BLaER1 treated with 17β-estradiol and CSF1 and Interleukin-3, amounts not matched to agents 10 nM and 100 nM (cell line): ENCODE measurements around the gene PLEKHG7.

Experiments used
- H3K27ac ChIP-seq, 11 experiments: shearing (Covaris generic); formaldehyde crosslinking; 2 replicates each; pipeline ENCODE4 v1.8.1; 2022
- H3K27me3 ChIP-seq, 11 experiments: shearing (Covaris generic); formaldehyde crosslinking; 2 replicates each; pipeline ENCODE4 v1.8.1; 2022
- H3K36me3 ChIP-seq, 11 experiments: shearing (Covaris generic); formaldehyde crosslinking; 2 replicates each; pipeline ENCODE4 v1.8.1; 2022
- H3K4me1 ChIP-seq, 10 experiments: shearing (Covaris generic); formaldehyde crosslinking; 2 replicates each; pipeline ENCODE4 v1.8.1; 2022
- H3K4me2 ChIP-seq, 11 experiments: shearing (Covaris generic); formaldehyde crosslinking; 2 replicates each; pipeline ENCODE4 v1.8.1; 2022
- H3K4me3 ChIP-seq, 10 experiments: shearing (Covaris generic); formaldehyde crosslinking; 2 replicates each; pipeline ENCODE4 v1.8.1; 2022
- H3K9ac ChIP-seq, 11 experiments: shearing (Covaris generic); formaldehyde crosslinking; 2 replicates each; pipeline ENCODE4 v1.8.1; 2022
- H3K9me3 ChIP-seq, 11 experiments: shearing (Covaris generic); formaldehyde crosslinking; replicated peaks in 1 of 11; 2 replicates each; pipeline ENCODE4 v1.8.1; 2022
- H4K20me1 ChIP-seq, 11 experiments: shearing (Covaris generic); formaldehyde crosslinking; 2 replicates each; pipeline ENCODE4 v1.8.1; 2022
- Cebpa-rat ChIP-seq, 11 experiments: shearing (Covaris generic); IDR thresholded peaks; 2 replicates each; pipeline ENCODE4 v1.8.1; 2022

The PLEKHG7 gene

DNA sequence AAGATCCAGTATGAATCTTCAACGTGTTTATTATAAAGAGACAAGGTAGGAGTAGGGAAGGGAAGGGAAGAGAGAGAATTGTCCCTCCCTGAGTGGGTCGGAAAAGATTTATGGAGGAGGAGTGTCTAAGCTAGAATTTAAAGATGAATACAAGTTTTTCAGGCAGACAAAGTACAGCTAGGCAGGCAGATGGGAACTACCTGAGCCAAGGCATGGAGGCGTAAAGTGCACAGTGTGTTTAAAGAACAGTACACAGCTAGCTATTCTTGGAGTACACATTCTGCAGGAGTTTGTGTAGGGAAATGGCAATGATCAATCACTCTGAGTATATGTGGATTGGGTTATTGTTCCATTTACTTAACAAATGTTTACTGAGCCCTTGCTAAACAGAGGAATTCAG is 20.1 kb downstream of the PLEKHG7 start:
- Histone ChIP-seq H3K9ac (no peak overlapping the region), H3K4me2 (no peak overlapping the region), H3K27ac (no peak overlapping the region), H3K9me3 (peaks cover 0 to 9% (median 6%) of the 10 kb centered on the region in 11 experiments; a peak in 4 of 22 replicates), H3K4me1 (no peaks in the 10 kb centered on the region), H3K4me3 (no peak overlapping the region), H4K20me1 (no peaks in the 10 kb centered on the region), H3K27me3 (no peaks in the 10 kb centered on the region), H3K36me3 (no peaks in the 10 kb centered on the region)
- no peak for TF ChIP-seq Cebpa-rat (IDR thresholded peaks at IDR 0.05)

GRCh38 chr12:92726850-92727249 is 24.1 kb downstream of the PLEKHG7 start:
- Histone ChIP-seq H3K27me3 (no peaks in the 10 kb centered on the region), H3K36me3 (no peaks in the 10 kb centered on the region), H4K20me1 (no peaks in the 10 kb centered on the region), H3K4me1 (0 out of 20 replicates have a peak, but pooled peaks cover 0 to 4% (median 0%) of the 10 kb centered on the region in 10 experiments), H3K9ac (no peak overlapping the region), H3K4me3 (no peak overlapping the region), H3K27ac (no peak overlapping the region), H3K4me2 (no peak overlapping the region), H3K9me3 (peaks cover 0 to 9% (median 6%) of the 10 kb centered on the region in 11 experiments; a peak in 4 of 22 replicates)
- TF ChIP-seq Cebpa-rat (IDR thresholded peaks at IDR 0.05), result no peak

- Histone ChIP-seq H3K4me1 (0 out of 20 replicates have a peak, but pooled peaks cover 0 to 4% (median 0%) of the 10 kb centered on the region in 10 experiments), H4K20me1 (no peaks in the 10 kb centered on the region), H3K4me3 (no peak overlapping the region), H3K27me3 (no peaks in the 10 kb centered on the region), H3K9me3 (peaks cover 0 to 3% (median 2%) of the 10 kb centered on the region in 11 experiments; a peak in 4 of 22 replicates), H3K36me3 (no peaks in the 10 kb centered on the region), H3K9ac (no peak overlapping the region), H3K4me2 (no peak overlapping the region; a peak in 1 of 22 replicates), H3K27ac (no peak overlapping the region)
- no peak for TF ChIP-seq Cebpa-rat (IDR thresholded peaks at IDR 0.05)
Observed at GRCh38 chr12:92729773-92730305, 27.1 kb downstream of the PLEKHG7 start.

DNA sequence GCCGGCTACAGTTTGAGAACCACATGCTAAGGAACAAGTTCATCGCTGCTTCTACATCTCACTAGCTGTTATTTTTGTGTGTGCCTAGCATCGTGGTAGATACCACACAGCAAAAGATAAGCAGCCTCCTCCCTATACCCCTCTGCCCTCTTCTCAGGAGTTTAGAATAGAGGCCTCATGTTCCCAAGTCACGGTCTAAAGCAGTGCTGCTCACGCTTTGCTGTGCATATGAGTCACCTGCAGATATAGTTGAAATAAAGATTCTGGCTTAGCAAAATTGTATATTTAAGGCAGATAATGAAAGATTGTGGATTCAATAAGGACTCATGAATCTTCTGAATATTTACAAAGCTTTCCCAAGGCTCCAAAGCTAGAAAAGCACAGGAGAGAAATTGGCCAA is 28.0 kb downstream of the PLEKHG7 start:
- no peak for TF ChIP-seq Cebpa-rat (IDR thresholded peaks at IDR 0.05)
- no peaks in the 10 kb centered on the region for H3K27me3 ChIP-seq
- 0 out of 20 replicates have a peak, but pooled peaks cover 0 to 4% (median 0%) of the 10 kb centered on the region in 10 experiments for H3K4me1 ChIP-seq
- H3K36me3 ChIP-seq, result no peaks in the 10 kb centered on the region
- H3K4me2 ChIP-seq, result no peak overlapping the region
- no peaks in the 10 kb centered on the region for H3K9me3 ChIP-seq
- H3K4me3 ChIP-seq, result no peak overlapping the region
- H3K27ac ChIP-seq, result no peak overlapping the region
- H3K9ac ChIP-seq, result no peak overlapping the region
- H4K20me1 ChIP-seq, result no peaks in the 10 kb centered on the region

- Histone ChIP-seq H4K20me1 (no peaks in the 10 kb centered on the region), H3K27me3 (no peaks in the 10 kb centered on the region), H3K9me3 (no peaks in the 10 kb centered on the region), H3K4me1 (0 out of 20 replicates have a peak, but pooled peaks cover 0 to 4% (median 0%) of the 10 kb centered on the region in 10 experiments), H3K36me3 (no peaks in the 10 kb centered on the region), H3K27ac (no peak overlapping the region), H3K4me3 (no peak overlapping the region), H3K4me2 (no peak overlapping the region), H3K9ac (no peak overlapping the region)
- no peak for TF ChIP-seq Cebpa-rat (IDR thresholded peaks at IDR 0.05)
Observed at GRCh38 chr12:92732216-92732615, 29.4 kb downstream of the PLEKHG7 start.

- no peak overlapping the region for H3K9ac ChIP-seq
- H3K4me1 ChIP-seq, result 0 out of 20 replicates have a peak, but pooled peaks cover 0 to 4% (median 0%) of the 10 kb centered on the region in 10 experiments
- H4K20me1 ChIP-seq, result no peaks in the 10 kb centered on the region
- H3K36me3 ChIP-seq, result no peaks in the 10 kb centered on the region
- TF ChIP-seq Cebpa-rat (IDR thresholded peaks at IDR 0.05), result no peak
- H3K27me3 ChIP-seq, result no peaks in the 10 kb centered on the region
- H3K4me3 ChIP-seq, result no peak overlapping the region
- H3K27ac ChIP-seq, result no peak overlapping the region
- no peak overlapping the region for H3K4me2 ChIP-seq
- no peaks in the 10 kb centered on the region for H3K9me3 ChIP-seq
Observed at GRCh38 chr12:92732716-92733115, 29.9 kb downstream of the PLEKHG7 start.

GRCh38 chr12:92733181-92733580 is 30.4 kb downstream of the PLEKHG7 start:
- no peak for TF ChIP-seq Cebpa-rat (IDR thresholded peaks at IDR 0.05)
- Histone ChIP-seq H3K4me1 (0 out of 20 replicates have a peak, but pooled peaks cover 0 to 4% (median 0%) of the 10 kb centered on the region in 10 experiments), H3K27me3 (no peaks in the 10 kb centered on the region), H3K36me3 (no peaks in the 10 kb centered on the region), H3K27ac (no peak overlapping the region), H3K4me3 (no peak overlapping the region), H3K9me3 (no peaks in the 10 kb centered on the region), H4K20me1 (no peaks in the 10 kb centered on the region), H3K4me2 (no peak overlapping the region), H3K9ac (no peak overlapping the region)

- TF ChIP-seq Cebpa-rat (IDR thresholded peaks at IDR 0.05), result no peak
Observed at GRCh38 chr12:92733661-92734060, 30.9 kb downstream of the PLEKHG7 start.

DNA sequence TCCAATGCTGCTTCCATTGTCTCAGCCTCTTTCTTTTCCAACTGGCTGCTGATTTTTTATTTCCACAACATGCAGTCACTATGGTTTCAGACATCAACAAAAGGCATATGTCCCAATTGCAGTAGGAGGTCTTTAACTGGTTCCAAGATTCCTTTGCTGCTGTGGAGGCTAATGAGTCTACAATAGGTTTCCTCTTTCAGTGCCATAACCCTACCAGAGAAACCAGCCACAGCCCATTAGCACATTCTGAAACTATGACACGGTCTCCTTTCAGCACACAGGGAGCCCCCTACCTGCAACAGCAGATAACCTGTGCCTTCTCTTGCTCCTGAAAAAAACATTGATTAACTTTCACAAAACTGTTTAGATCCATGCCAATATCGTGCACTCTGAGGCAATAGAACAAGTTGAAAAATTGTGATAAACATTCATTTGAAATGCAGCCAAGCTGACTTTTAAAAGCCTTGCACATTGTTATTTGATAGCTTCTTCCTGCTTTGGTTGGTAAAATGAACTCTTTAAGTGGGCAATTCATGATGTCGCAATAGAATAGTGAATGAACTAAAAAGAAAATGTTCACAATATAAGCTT is 32.4 kb downstream of the PLEKHG7 start:
- H3K4me3 ChIP-seq, result no peak overlapping the region
- H3K27ac ChIP-seq, result no peak overlapping the region
- no peaks in the 10 kb centered on the region for H3K9me3 ChIP-seq
- no peaks in the 10 kb centered on the region for H3K36me3 ChIP-seq
- peak in 2 of 11 experiments; percentile 51 to 53; a peak in 1 of 22 replicates for TF ChIP-seq Cebpa-rat (IDR thresholded peaks at IDR 0.05)
- H3K4me2 ChIP-seq, result no peak overlapping the region
- 0 out of 20 replicates have a peak, but pooled peaks cover 0 to under 1% (median 0%) of the 10 kb centered on the region in 10 experiments for H3K4me1 ChIP-seq
- H3K9ac ChIP-seq, result no peak overlapping the region
- no peaks in the 10 kb centered on the region for H4K20me1 ChIP-seq
- no peaks in the 10 kb centered on the region for H3K27me3 ChIP-seq

More at GRCh38 chr12:92733661-92734060, 30.9 kb downstream of the PLEKHG7 start:
- H3K4me2 ChIP-seq, result no peak overlapping the region
- H3K9ac ChIP-seq, result no peak overlapping the region
- H3K27ac ChIP-seq, result no peak overlapping the region
- H4K20me1 ChIP-seq, result no peaks in the 10 kb centered on the region
- 0 out of 20 replicates have a peak, but pooled peaks cover 0 to 4% (median 0%) of the 10 kb centered on the region in 10 experiments for H3K4me1 ChIP-seq
- H3K27me3 ChIP-seq, result no peaks in the 10 kb centered on the region
- H3K36me3 ChIP-seq, result no peaks in the 10 kb centered on the region
- no peaks in the 10 kb centered on the region for H3K9me3 ChIP-seq
- H3K4me3 ChIP-seq, result no peak overlapping the region

DNA sequence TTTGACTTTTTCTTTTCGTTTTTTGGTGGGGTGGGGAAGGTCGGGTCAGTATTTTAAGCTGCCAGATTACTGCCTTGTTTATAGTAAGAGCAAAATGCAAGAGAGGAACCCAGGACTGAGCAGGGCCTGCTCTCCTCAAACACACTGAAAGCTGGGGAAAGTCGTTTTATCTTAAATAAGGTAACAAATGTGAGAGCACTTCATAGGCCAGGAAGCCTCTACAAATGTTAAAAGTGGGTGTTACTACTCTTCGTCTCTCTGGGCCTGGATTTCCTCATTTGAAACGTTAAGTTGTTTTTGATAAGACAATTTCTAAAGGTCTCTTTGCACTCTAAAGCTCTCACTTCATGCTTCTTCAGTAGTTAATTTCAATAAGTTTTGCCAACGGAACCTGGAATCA is 33.8 kb downstream of the PLEKHG7 start:
- H3K4me3 ChIP-seq, result no peak overlapping the region
- no peak overlapping the region for H3K27ac ChIP-seq
- H3K9ac ChIP-seq, result no peak overlapping the region
- H4K20me1 ChIP-seq, result no peaks in the 10 kb centered on the region
- H3K27me3 ChIP-seq, result no peaks in the 10 kb centered on the region
- no peaks in the 10 kb centered on the region for H3K9me3 ChIP-seq
- H3K4me2 ChIP-seq, result no peak overlapping the region
- TF ChIP-seq Cebpa-rat (IDR thresholded peaks at IDR 0.05), result no peak
- H3K36me3 ChIP-seq, result no peaks in the 10 kb centered on the region
- no peaks in the 10 kb centered on the region for H3K4me1 ChIP-seq
